Upper lobe of left lung (tissue), 4 donors: ENCODE data around the gene ATP4B.

ENCODE experiments used
- CTCF ChIP-seq, 6 experiments: fragments of 450-650 bp in 4 of 6; fragments of 200-600 bp in 2 of 6; sonication (generic) in 2 of 6; IDR thresholded peaks; one replicate each; pipeline ENCODE4 v1.5.1; 2016 to 2019; ENCODE audit warnings: antibody characterized with exemption in 6 of 6
- POLR2A ChIP-seq, 4 donors: fragments of 450-650 bp; IDR thresholded peaks; one replicate each; pipeline ENCODE4 v1.5.1; 2016 to 2017; ENCODE audit warnings: antibody characterized with exemption in 4 of 4, mild to moderate bottlenecking in 2 of 4

- TF ChIP-seq CTCF (IDR thresholded peaks at IDR 0.05): no peak
- no peak for TF ChIP-seq POLR2A (IDR thresholded peaks at IDR 0.05)
Observed at GRCh38 chr13:113657851-113658741, at the start of gene ATP4B.
